HG03378 (cell line): ENCODE data around the gene CCSER2.
"Not testable (repeated sequence)": the region's sequence is repeated elsewhere in the genome, so short reads cannot be mapped to it uniquely, and the experiment has no call there.

ENCODE experiments used
- ATAC-seq: cut with Tn5 transposase; IDR thresholded peaks from one replicate; pipeline ENCODE4 v1.9.1; 2021; ENCODE audit warnings: mild to moderate bottlenecking, moderate library complexity; ENCODE audit not compliant: unreplicated experiment

Gene CCSER2

GRCh38 chr10:84328418-84329195, at the start of gene CCSER2:
Gene CCSER2 (plus strand): TSS chr10:84328589. CDS start chr10:84371053, 42,464 bp downstream.
- ATAC-seq, result peak; percentile 39

- ATAC-seq, result not testable (repeated sequence)
Observed at GRCh38 chr10:84279876-84280475, 48.4 kb upstream of the CCSER2 start.

GRCh38 chr10:84286695-84287094, 41.7 kb upstream of the CCSER2 start:
- ATAC-seq, result no peak

- no peak for ATAC-seq
Observed at GRCh38 chr10:84288151-84288550, 40.2 kb upstream of the CCSER2 start.

- ATAC-seq, result no peak
Observed at GRCh38 chr10:84289521-84290200, 38.7 kb upstream of the CCSER2 start.

GRCh38 chr10:84290235-84290634, 38.2 kb upstream of the CCSER2 start:
- no peak for ATAC-seq

GRCh38 chr10:84291384-84291783, 37.0 kb upstream of the CCSER2 start:
- no peak for ATAC-seq

GRCh38 chr10:84292502-84292901, 35.9 kb upstream of the CCSER2 start:
- ATAC-seq, result peak; percentile 61

- no peak for ATAC-seq
Observed at GRCh38 chr10:84293171-84293570, 35.2 kb upstream of the CCSER2 start.

GRCh38 chr10:84293574-84294016, 34.8 kb upstream of the CCSER2 start:
- ATAC-seq, result no peak

GRCh38 chr10:84294766-84295447, 33.5 kb upstream of the CCSER2 start:
- ATAC-seq, result peak; percentile 83

- ATAC-seq, result no peak
Observed at GRCh38 chr10:84296091-84296981, 32.1 kb upstream of the CCSER2 start.

- no peak for ATAC-seq
Observed at GRCh38 chr10:84298057-84298456, 30.3 kb upstream of the CCSER2 start.

GRCh38 chr10:84302223-84302622, 26.2 kb upstream of the CCSER2 start:
- ATAC-seq, result no peak

GRCh38 chr10:84306751-84307384, 21.5 kb upstream of the CCSER2 start:
- ATAC-seq, result no peak

- no peak for ATAC-seq
Observed at GRCh38 chr10:84308021-84308420, 20.4 kb upstream of the CCSER2 start.

- ATAC-seq, result no peak
Observed at GRCh38 chr10:84308481-84309304, 19.7 kb upstream of the CCSER2 start.

- ATAC-seq, result no peak
Observed at GRCh38 chr10:84310470-84310869, 17.9 kb upstream of the CCSER2 start.

GRCh38 chr10:84311576-84311975, 16.8 kb upstream of the CCSER2 start:
- ATAC-seq, result no peak
